HepG2 (cell line): ENCODE data around the gene DYSF. TPM values are rescaled to one million over a fixed set of nuclear protein-coding genes. Genes with fewer than 3 reads are reported as not detected.

ENCODE experiments used
- ATAC-seq: fragments of 200-7000 bp; cut with Tn5 transposase; 3 replicates; pipeline ENCODE4 v1.9.1; 2020; ENCODE audit warnings: mild to moderate bottlenecking, moderate library complexity
- BruUV-seq: library from RNA; stranded (reverse); fragments of 400-500 nt; replicated peaks from 2 replicates; lab custom pipeline; 2021; lab: Mats Ljungman, UMichigan
- CTCF ChIA-PET: fragments of 300-600 bp; formaldehyde crosslinking; extraction: SDS; loops from one replicate; lab custom pipeline; 2021; ENCODE audit warnings: low total read pairs, inconsistent platforms, low intra/inter-chr PET ratio; lab: Yijun Ruan, JAX
- POLR2A ChIA-PET: fragments of 350-600 bp; sonication (Branson Sonifier 250); formaldehyde crosslinking; loops from one replicate; lab custom pipeline; 2020; ENCODE audit warnings: antibody characterized with exemption, inconsistent platforms; lab: Yijun Ruan, JAX
- DNase-seq: peaks from one replicate; pipeline ENCODE4 v3.0.0-alpha.2; 2015; ENCODE audit warnings: low spot score
- FAIRE-seq: peaks from 3 replicates; lab custom pipeline; 2011; peaks lifted over from hg19 to GRCh38; lab: Jason Lieb, UNC
- H2AFZ ChIP-seq: one replicate; pipeline ENCODE4 v1.6.1; 2011; ENCODE audit warnings: low read length, inconsistent platforms
- H3K27ac ChIP-seq: fragments of 300-600 bp; 3 replicates; pipeline ENCODE4 v1.8.0; 2011; ENCODE audit warnings: mixed run types, mild to moderate bottlenecking, mixed read lengths, low read length, inconsistent platforms; ENCODE audit not compliant: insufficient read depth; ENCODE audit errors: extremely low read length
- H3K27me3 ChIP-seq, 2 experiments: fragments of 200-600 bp in 1 of 2; 2 replicates in 1 of 2; 3 replicates in 1 of 2; pipeline versions ENCODE4 v1.6.0 to v1.8.0; 2011; ENCODE audit warnings: low read length in 2 of 2, mild to moderate bottlenecking in 2 of 2, moderate library complexity in 2 of 2, inconsistent platforms in 1 of 2; ENCODE audit not compliant: insufficient read depth in 2 of 2, control insufficient read depth in 1 of 2
- H3K36me3 ChIP-seq, 2 experiments: fragments of 200-600 bp in 1 of 2; replicated peaks in 1 of 2; 2 replicates in 1 of 2; 3 replicates in 1 of 2; pipeline versions ENCODE4 v1.5.1 to v1.8.0; 2011; ENCODE audit warnings: low read length in 2 of 2, inconsistent platforms in 1 of 2; ENCODE audit not compliant: insufficient read depth in 2 of 2, control insufficient read depth in 1 of 2
- H3K4me1 ChIP-seq: 2 replicates; pipeline ENCODE4 v1.5.1; 2012; ENCODE audit warnings: low read length, inconsistent platforms; ENCODE audit not compliant: insufficient read depth
- H3K4me2 ChIP-seq: 2 replicates; pipeline ENCODE4 v1.6.0; 2011; ENCODE audit warnings: low read depth, low read length, inconsistent platforms
- H3K4me3 ChIP-seq, 3 experiments: fragments of 200-600 bp in 1 of 3; sonication (generic), shearing (Covaris generic) in 1 of 3; replicated peaks in 1 of 3; 2 replicates each; pipeline ENCODE4 v1.5.1; 2011 to 2016; ENCODE audit warnings: low read length in 3 of 3, inconsistent platforms in 2 of 3, low read depth in 2 of 3, mild to moderate bottlenecking in 2 of 3, control low read depth in 1 of 3, mixed read lengths in 1 of 3; ENCODE audit not compliant: insufficient read depth in 1 of 3
- H3K79me2 ChIP-seq: one replicate; pipeline ENCODE4 v1.6.1; 2011; ENCODE audit warnings: low read length, inconsistent platforms; ENCODE audit not compliant: insufficient read depth
- H3K9ac ChIP-seq: 2 replicates; pipeline ENCODE4 v1.6.0; 2011; ENCODE audit warnings: mild to moderate bottlenecking, low read depth, low read length, inconsistent platforms; ENCODE audit not compliant: insufficient read depth
- H3K9me3 ChIP-seq: 2 replicates; pipeline ENCODE4 v1.5.1; 2012; ENCODE audit warnings: mild to moderate bottlenecking, low read length
- H4K20me1 ChIP-seq: 2 replicates; pipeline ENCODE4 v1.6.0; 2011; ENCODE audit warnings: inconsistent platforms, mild to moderate bottlenecking, low read length, moderate library complexity; ENCODE audit not compliant: insufficient read depth
- GPN1 ChIP-seq: sonication (generic); formaldehyde crosslinking; IDR thresholded peaks from 2 replicates; pipeline ENCODE4 v1.5.1; 2020; ENCODE audit warnings: missing genetic modification reagents, borderline replicate concordance
- HMGXB3 ChIP-seq: sonication (generic); formaldehyde crosslinking; IDR thresholded peaks from 2 replicates; pipeline ENCODE4 v1.4.0; 2020; ENCODE audit warnings: missing genetic modification reagents, borderline replicate concordance
- KDM6A ChIP-seq: IDR thresholded peaks from 2 replicates; pipeline ENCODE4 v1.6.1; 2016; ENCODE audit warnings: low read depth
- MYNN ChIP-seq: sonication (generic); formaldehyde crosslinking; IDR thresholded peaks from 2 replicates; pipeline ENCODE4 v1.4.0; 2020; ENCODE audit warnings: mild to moderate bottlenecking, low read depth, missing genetic modification reagents
- NBN ChIP-seq: fragments of 450-650 bp; conservative IDR thresholded peaks from 2 replicates; pipeline ENCODE4 v1.6.1; 2017
- SRF ChIP-seq: IDR thresholded peaks from 2 replicates; pipeline ENCODE4 v1.6.1; 2011; ENCODE audit warnings: mild to moderate bottlenecking, low read depth, low read length, moderate library complexity
- ZBED4 ChIP-seq: sonication (generic); formaldehyde crosslinking; IDR thresholded peaks from 2 replicates; pipeline ENCODE4 v1.4.0; 2020; ENCODE audit warnings: missing genetic modification reagents, borderline replicate concordance
- ZC3H13 ChIP-seq: sonication (generic); formaldehyde crosslinking; IDR thresholded peaks from 2 replicates; pipeline ENCODE4 v1.8.1; 2023; ENCODE audit warnings: mild to moderate bottlenecking, missing genetic modification reagents, moderate library complexity
- ZNF432 ChIP-seq: sonication (generic); formaldehyde crosslinking; IDR thresholded peaks from 2 replicates; pipeline ENCODE4 v1.5.0; 2020; ENCODE audit warnings: missing genetic modification reagents, mild to moderate bottlenecking, borderline replicate concordance
- ZNF510 ChIP-seq: sonication (generic); formaldehyde crosslinking; IDR thresholded peaks from 2 replicates; pipeline ENCODE4 v1.4.0; 2020; ENCODE audit warnings: low read depth, mild to moderate bottlenecking, missing genetic modification reagents
- ZNF614 ChIP-seq: IDR thresholded peaks from 2 replicates; pipeline ENCODE4 v1.6.1; 2018; ENCODE audit warnings: missing biosample characterization, missing genetic modification reagents, inconsistent platforms, borderline replicate concordance
- ZNF83 ChIP-seq: sonication (generic); formaldehyde crosslinking; IDR thresholded peaks from 2 replicates; pipeline ENCODE4 v1.4.0; 2020; ENCODE audit warnings: missing genetic modification reagents, mild to moderate bottlenecking, borderline replicate concordance
- WGBS: methylation state at CpG from one replicate; pipeline ENCODE4 v1.1.6; 2017; ENCODE audit warnings: low lambda C conversion rate; 5-methylcytosine and 5-hydroxymethylcytosine counted together
- in situ Hi-C: cut with HindIII; loops from 2 replicates; pipeline ENCODE4 v1.10.0; 2017; ENCODE audit warnings: low pct_unique_long_range_greater_than_20kb; ENCODE audit not compliant: extremely low pct_ligation_motif_present
- intact Hi-C: fragments of 100-400 bp; cut with micrococcal nuclease; formaldehyde crosslinking; loops from one replicate; pipeline ENCODE4 v1.10.0; 2022; ENCODE audit not compliant: unreplicated experiment
- polyA plus RNA-seq, 8 experiments: library from polyadenylated mRNA; depleted of rRNA in 3 of 8; stranded (reverse) in 7 of 8; unstranded in 1 of 8; fragments of >200 nt; fragmentation: Illumina TruSeq in 4 of 8; extraction: Trizol in 4 of 8; gene quantifications; 2 replicates each; pipeline versions ENCODE4 v1.2.1 to v1.2.3, GENCODE V29; 2011 to 2016; ENCODE audit warnings: low read depth in 4 of 8, missing spikeins in 1 of 8, mixed read lengths in 1 of 8; ENCODE audit not compliant: insufficient read depth in 1 of 8
- total RNA-seq, 5 experiments: library from RNA; depleted of rRNA; stranded (reverse); fragments of >200 nt; fragmentation: Illumina TruSeq; extraction: Trizol; gene quantifications; 2 replicates each; pipeline ENCODE4 v1.2.3, GENCODE V29; 2016; ENCODE audit warnings: low read depth in 1 of 5
- TF ChIP-seq, protein P1 (sequence below): sonication (generic); formaldehyde crosslinking; IDR thresholded peaks from 2 replicates; pipeline ENCODE4 v1.4.0; 2020; ENCODE audit warnings: mild to moderate bottlenecking, missing genetic modification reagents
- TF ChIP-seq, protein P2 (sequence below): sonication (generic); formaldehyde crosslinking; IDR thresholded peaks from 2 replicates; pipeline ENCODE4 v1.4.0; 2020; ENCODE audit warnings: mild to moderate bottlenecking, missing genetic modification reagents, borderline replicate concordance

DYSF gene
- total and polyA plus RNA-seq, 2 of the 13 experiments (the other 11 are each of a cell fraction or from before 2014, with no cell fraction given) = 0.15 to 2.4 TPM

GRCh38 chr2:71567625-71568024 is 114.3 kb downstream of the DYSF start:
- ATAC-seq = no peak
- Histone ChIP-seq H3K79me2 (no peaks in the 10 kb centered on the region), H3K4me3 (no peak overlapping the region), H2AFZ (no peak overlapping the region), H3K36me3 (peaks cover 0 to 3% of the 10 kb centered on the region in 2 experiments; a peak in 1 of 5 replicates), H3K27me3 (peaks cover 0 to 10% of the 10 kb centered on the region in 2 experiments; a peak in 2 of 5 replicates), H3K4me1 (peaks cover 8% of the 10 kb centered on the region), H3K9me3 (0 out of 2 replicates have a peak, but pooled peaks cover 7% of the 10 kb centered on the region), H3K27ac (no peak overlapping the region), H4K20me1 (no peaks in the 10 kb centered on the region), H3K9ac (no peak overlapping the region), H3K4me2 (no peak overlapping the region)
- in situ Hi-C loops = no loop called here
- no peak for FAIRE-seq
- DNase-seq = no peak
- 68% methylated on average over 9 of the region's 9 CpGs for WGBS
- no TSS peak for BruUV-seq
- intact Hi-C loops = no loop called here
- ChIA-PET POLR2A (no interaction called here), CTCF (no interaction called here)
- TF ChIP-seq, protein P1, sequence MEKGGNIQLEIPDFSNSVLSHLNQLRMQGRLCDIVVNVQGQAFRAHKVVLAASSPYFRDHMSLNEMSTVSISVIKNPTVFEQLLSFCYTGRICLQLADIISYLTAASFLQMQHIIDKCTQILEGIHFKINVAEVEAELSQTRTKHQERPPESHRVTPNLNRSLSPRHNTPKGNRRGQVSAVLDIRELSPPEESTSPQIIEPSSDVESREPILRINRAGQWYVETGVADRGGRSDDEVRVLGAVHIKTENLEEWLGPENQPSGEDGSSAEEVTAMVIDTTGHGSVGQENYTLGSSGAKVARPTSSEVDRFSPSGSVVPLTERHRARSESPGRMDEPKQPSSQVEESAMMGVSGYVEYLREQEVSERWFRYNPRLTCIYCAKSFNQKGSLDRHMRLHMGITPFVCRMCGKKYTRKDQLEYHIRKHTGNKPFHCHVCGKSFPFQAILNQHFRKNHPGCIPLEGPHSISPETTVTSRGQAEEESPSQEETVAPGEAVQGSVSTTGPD (CRISPR knock-in tag) = no peak
- TF ChIP-seq KDM6A (CRISPR knock-in tag) = no peak
- no peak for TF ChIP-seq GPN1 (CRISPR knock-in tag)
- TF ChIP-seq ZNF614 = no peak
- TF ChIP-seq ZNF510 (CRISPR knock-in tag) = no peak
- TF ChIP-seq ZNF83 (CRISPR knock-in tag) = no peak
- TF ChIP-seq ZBED4 (CRISPR knock-in tag) = no peak
- no peak for TF ChIP-seq SRF
- TF ChIP-seq HMGXB3 (CRISPR knock-in tag) = no peak
- TF ChIP-seq, protein P2, sequence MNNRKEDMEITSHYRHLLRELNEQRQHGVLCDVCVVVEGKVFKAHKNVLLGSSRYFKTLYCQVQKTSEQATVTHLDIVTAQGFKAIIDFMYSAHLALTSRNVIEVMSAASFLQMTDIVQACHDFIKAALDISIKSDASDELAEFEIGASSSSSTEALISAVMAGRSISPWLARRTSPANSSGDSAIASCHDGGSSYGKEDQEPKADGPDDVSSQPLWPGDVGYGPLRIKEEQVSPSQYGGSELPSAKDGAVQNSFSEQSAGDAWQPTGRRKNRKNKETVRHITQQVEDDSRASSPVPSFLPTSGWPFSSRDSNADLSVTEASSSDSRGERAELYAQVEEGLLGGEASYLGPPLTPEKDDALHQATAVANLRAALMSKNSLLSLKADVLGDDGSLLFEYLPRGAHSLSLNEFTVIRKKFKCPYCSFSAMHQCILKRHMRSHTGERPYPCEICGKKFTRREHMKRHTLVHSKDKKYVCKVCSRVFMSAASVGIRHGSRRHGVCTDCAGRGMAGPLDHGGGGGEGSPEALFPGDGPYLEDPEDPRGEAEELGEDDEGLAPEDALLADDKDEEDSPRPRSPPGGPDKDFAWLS (CRISPR knock-in tag) = no peak
- no peak for TF ChIP-seq ZNF432
- no peak for TF ChIP-seq MYNN (CRISPR knock-in tag)
- no peak for TF ChIP-seq NBN
- TF ChIP-seq ZC3H13 (CRISPR knock-in tag) = no peak
